Progenitor cell of endocrine pancreas (in vitro differentiated cells): Measurements from ENCODE around the gene SLIT3. TPM values are rescaled to one million over a fixed set of nuclear protein-coding genes. Genes with fewer than 3 reads are reported as not detected.

Source experiments
- DNase-seq: peaks from one replicate; pipeline ENCODE4 v3.0.0; 2021; ENCODE audit warnings: low spot score; ENCODE audit not compliant: unreplicated experiment
- H3K27ac Mint-ChIP-seq: 2 replicates; pipeline ENCODE4 v1.8.0; 2021; ENCODE audit warnings: mild to moderate bottlenecking, moderate library complexity, mixed read lengths
- H3K27me3 Mint-ChIP-seq: 2 replicates; pipeline ENCODE4 v1.8.0; 2021; ENCODE audit warnings: mixed read lengths
- H3K36me3 Mint-ChIP-seq: 2 replicates; pipeline ENCODE4 v1.8.0; 2022; ENCODE audit warnings: mixed read lengths; ENCODE audit not compliant: insufficient read depth
- H3K4me1 Mint-ChIP-seq: 2 replicates; pipeline ENCODE4 v1.8.0; 2021; ENCODE audit warnings: low read depth, mixed read lengths
- H3K4me3 Mint-ChIP-seq: 2 replicates; pipeline ENCODE4 v1.8.0; 2021; ENCODE audit warnings: low read depth, mild to moderate bottlenecking, moderate library complexity, mixed read lengths
- H3K9me3 Mint-ChIP-seq: 2 replicates; pipeline ENCODE4 v1.8.0; 2021; ENCODE audit warnings: low read depth, mixed read lengths
- CTCF ChIP-seq: fragments of 200-600 bp; sonication (generic); IDR thresholded peaks from one replicate; pipeline ENCODE4 v1.5.0; 2021; ENCODE audit warnings: antibody characterized with exemption, mild to moderate bottlenecking; ENCODE audit not compliant: unreplicated experiment
- total RNA-seq: library from RNA; stranded (reverse); gene quantifications from 2 replicates; pipeline ENCODE4 v1.2.1, GENCODE V29; 2021

Gene SLIT3
- total RNA-seq, 1 donor from 2014 or later = 18.8 TPM

GRCh38 chr5:168939887-168940544 is 360.9 kb downstream of the SLIT3 start:
- no peak for DNase-seq
- peaks cover 4% of the 10 kb centered on the region for H3K27me3 Mint-ChIP-seq
- H3K4me3 Mint-ChIP-seq = no peak overlapping the region
- no peaks in the 10 kb centered on the region for H3K9me3 Mint-ChIP-seq
- peaks cover 6% of the 10 kb centered on the region for H3K4me1 Mint-ChIP-seq
- H3K27ac Mint-ChIP-seq = no peak overlapping the region
- H3K36me3 Mint-ChIP-seq = no peaks in the 10 kb centered on the region
- TF ChIP-seq CTCF = no peak

- no peaks in the 10 kb centered on the region for H3K27me3 Mint-ChIP-seq
Measured at GRCh38 chr5:168939156-168939800, 361.7 kb downstream of the SLIT3 start.

GRCh38 chr5:168936511-168936910 is 364.4 kb downstream of the SLIT3 start:
- no peaks in the 10 kb centered on the region for H3K36me3 Mint-ChIP-seq

More at GRCh38 chr5:168939156-168939800, 361.7 kb downstream of the SLIT3 start:
- DNase-seq = no peak
- TF ChIP-seq CTCF = no peak
- no peaks in the 10 kb centered on the region for H3K9me3 Mint-ChIP-seq
- H3K4me1 Mint-ChIP-seq = peaks cover 8% of the 10 kb centered on the region
- no peak overlapping the region for H3K27ac Mint-ChIP-seq
- H3K36me3 Mint-ChIP-seq = no peaks in the 10 kb centered on the region
- H3K4me3 Mint-ChIP-seq = no peak overlapping the region

GRCh38 chr5:168935183-168935582 is 365.8 kb downstream of the SLIT3 start:
- peaks cover 3% of the 10 kb centered on the region for H3K27me3 Mint-ChIP-seq
- DNase-seq = no peak
- H3K9me3 Mint-ChIP-seq = no peaks in the 10 kb centered on the region
- TF ChIP-seq CTCF = no peak
- no peaks in the 10 kb centered on the region for H3K36me3 Mint-ChIP-seq
- H3K27ac Mint-ChIP-seq = no peak overlapping the region
- peaks cover 2% of the 10 kb centered on the region for H3K4me1 Mint-ChIP-seq
- H3K4me3 Mint-ChIP-seq = no peak overlapping the region

More at GRCh38 chr5:168936511-168936910, 364.4 kb downstream of the SLIT3 start:
- Mint-ChIP-seq H3K27ac (no peak overlapping the region), H3K27me3 (peaks cover 3% of the 10 kb centered on the region), H3K4me3 (no peak overlapping the region), H3K9me3 (no peaks in the 10 kb centered on the region), H3K4me1 (peaks cover 2% of the 10 kb centered on the region)
- TF ChIP-seq CTCF = no peak
- DNase-seq = no peak

- Mint-ChIP-seq H3K4me1 (peaks cover 2% of the 10 kb centered on the region), H3K27me3 (peaks cover 3% of the 10 kb centered on the region), H3K36me3 (no peaks in the 10 kb centered on the region), H3K4me3 (no peak overlapping the region), H3K9me3 (no peaks in the 10 kb centered on the region), H3K27ac (no peak overlapping the region)
- DNase-seq = no peak
- TF ChIP-seq CTCF = no peak
Measured at GRCh38 chr5:168934169-168934568, 366.8 kb downstream of the SLIT3 start.
